DND-41 (cell line): ENCODE data around the gene PRKCB.

Experiments used
- EZH2 ChIP-seq: IDR thresholded peaks from 3 replicates; pipeline ENCODE4 v1.6.1; 2012; ENCODE audit warnings: borderline replicate concordance, low read depth, mild to moderate bottlenecking, moderate library complexity, low read length, inconsistent platforms; ENCODE audit not compliant: severe bottlenecking
- TF ChIP-seq, protein P1 (sequence below): IDR thresholded peaks from 2 replicates; pipeline ENCODE4 v1.5.1; 2012; ENCODE audit warnings: borderline replicate concordance, low read length, moderate library complexity, mild to moderate bottlenecking; ENCODE audit not compliant: poor library complexity, severe bottlenecking; ENCODE audit errors: extremely low read depth

GRCh38 chr16:23893986-23894385 is 58.2 kb downstream of the PRKCB start:
- TF ChIP-seq, protein P1, sequence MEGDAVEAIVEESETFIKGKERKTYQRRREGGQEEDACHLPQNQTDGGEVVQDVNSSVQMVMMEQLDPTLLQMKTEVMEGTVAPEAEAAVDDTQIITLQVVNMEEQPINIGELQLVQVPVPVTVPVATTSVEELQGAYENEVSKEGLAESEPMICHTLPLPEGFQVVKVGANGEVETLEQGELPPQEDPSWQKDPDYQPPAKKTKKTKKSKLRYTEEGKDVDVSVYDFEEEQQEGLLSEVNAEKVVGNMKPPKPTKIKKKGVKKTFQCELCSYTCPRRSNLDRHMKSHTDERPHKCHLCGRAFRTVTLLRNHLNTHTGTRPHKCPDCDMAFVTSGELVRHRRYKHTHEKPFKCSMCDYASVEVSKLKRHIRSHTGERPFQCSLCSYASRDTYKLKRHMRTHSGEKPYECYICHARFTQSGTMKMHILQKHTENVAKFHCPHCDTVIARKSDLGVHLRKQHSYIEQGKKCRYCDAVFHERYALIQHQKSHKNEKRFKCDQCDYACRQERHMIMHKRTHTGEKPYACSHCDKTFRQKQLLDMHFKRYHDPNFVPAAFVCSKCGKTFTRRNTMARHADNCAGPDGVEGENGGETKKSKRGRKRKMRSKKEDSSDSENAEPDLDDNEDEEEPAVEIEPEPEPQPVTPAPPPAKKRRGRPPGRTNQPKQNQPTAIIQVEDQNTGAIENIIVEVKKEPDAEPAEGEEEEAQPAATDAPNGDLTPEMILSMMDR = no peak
- no peak for TF ChIP-seq EZH2
